Dermis microvascular lymphatic vessel endothelial cell (primary cell): Measurements from ENCODE around the gene EOMES. TPM values are rescaled to one million over a fixed set of nuclear protein-coding genes. Genes with fewer than 3 reads are reported as not detected.

Experiments
- DNase-seq, 2 donors: peaks; one replicate each; pipeline versions ENCODE4 v3.0.0 to v3.0.0-alpha.2; 2010; ENCODE audit warnings: low read depth in 2 of 2
- total RNA-seq: library from RNA; depleted of rRNA; stranded (reverse); fragments of >200 nt; gene quantifications from 2 replicates; pipeline ENCODE4 v1.2.1, GENCODE V29; 2014

Gene EOMES
- total RNA-seq, 1 donor from 2014 or later: not detected

DNA sequence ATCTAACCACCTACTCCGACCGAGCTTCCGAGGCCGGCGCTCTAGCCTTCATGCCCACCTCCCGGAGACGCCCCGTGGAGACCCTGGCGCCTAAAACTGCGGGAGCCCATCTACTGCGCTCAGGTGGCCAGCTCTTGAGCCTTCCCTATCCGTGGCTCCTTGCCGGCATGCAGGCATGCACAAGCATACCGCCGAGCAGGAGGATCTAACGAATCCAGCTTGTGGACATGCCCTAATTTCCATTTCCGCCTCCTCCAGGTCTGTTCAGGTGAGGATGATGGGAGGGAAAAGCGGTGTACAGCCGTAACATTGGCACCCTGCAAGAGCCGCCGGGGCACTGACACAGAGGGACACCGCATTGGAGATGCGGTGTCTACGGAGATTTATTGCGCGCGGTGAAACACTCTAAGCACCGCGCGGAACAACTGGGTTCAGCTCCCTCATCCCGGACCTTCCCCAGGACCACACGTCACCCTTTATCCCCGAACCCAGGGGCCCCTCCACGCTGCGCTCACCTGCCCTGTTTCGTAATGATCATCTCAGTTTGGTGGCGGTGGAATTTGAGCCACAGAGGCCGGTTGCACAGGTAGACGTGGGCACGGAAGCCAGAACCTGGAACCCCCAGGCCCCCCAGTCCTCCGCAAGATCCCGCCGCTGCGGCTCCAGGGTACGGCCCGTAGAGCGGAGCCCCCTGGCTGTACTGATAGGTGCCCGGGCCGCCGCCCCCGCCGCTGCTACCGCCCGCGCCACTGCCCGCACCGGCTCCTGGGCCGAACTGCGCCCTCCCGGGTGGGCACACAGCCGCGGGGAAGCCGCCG lies 1.0 kb downstream of the EOMES start:
- DNase-seq: no peak

DNA sequence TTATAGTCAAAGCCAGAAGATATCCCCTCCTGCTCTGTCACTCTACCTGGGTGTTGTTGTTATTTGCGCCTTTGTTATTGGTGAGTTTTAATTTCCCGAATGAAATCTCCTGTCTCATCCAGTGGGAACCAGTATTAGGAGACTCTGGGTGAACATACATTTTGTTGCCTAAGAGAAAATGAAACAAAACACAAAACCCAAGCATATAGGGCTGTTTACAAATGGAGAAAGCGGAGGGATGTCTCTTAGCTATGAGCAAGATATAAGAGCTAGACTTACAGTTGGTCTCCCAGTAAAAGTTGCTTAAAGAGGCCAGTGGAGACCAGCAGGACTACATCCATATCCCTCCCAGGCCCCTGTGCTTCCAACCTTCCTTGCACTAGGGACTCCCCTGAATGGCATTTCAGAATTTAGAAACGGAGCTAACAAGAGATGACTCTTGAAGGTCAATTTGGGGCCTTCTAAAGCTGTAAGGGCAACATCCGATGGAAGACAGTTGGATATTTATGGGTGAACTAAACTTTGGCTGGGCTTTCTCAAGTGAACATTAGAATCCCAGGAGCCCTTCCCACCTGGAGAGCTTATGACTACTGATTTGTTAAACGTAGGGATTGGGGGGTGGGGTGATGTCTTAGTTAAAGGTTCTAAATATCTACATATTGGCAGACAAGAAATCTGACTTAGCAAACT lies 2.7 kb downstream of the EOMES start:
- DNase-seq: no peak

DNA sequence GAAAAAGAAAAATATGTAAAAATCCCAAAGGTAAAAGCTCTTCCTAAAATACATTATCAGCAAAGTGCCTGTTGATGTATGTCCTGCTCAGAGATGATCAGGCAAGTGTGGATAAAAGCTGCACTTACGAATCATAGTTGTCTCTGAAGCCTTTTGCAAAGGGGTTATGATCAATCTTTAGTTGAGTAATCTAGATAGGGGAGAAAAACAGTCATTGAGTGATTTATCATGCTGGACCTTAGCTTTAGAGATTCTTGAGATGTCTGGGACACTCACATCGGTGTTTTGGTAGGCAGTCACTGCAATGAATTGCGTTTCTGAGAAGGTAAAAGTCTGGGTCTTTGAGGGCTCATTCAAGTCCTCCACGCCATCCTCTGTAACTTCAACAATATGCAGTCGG lies 3.7 kb downstream of the EOMES start:
- no peak for DNase-seq

DNA sequence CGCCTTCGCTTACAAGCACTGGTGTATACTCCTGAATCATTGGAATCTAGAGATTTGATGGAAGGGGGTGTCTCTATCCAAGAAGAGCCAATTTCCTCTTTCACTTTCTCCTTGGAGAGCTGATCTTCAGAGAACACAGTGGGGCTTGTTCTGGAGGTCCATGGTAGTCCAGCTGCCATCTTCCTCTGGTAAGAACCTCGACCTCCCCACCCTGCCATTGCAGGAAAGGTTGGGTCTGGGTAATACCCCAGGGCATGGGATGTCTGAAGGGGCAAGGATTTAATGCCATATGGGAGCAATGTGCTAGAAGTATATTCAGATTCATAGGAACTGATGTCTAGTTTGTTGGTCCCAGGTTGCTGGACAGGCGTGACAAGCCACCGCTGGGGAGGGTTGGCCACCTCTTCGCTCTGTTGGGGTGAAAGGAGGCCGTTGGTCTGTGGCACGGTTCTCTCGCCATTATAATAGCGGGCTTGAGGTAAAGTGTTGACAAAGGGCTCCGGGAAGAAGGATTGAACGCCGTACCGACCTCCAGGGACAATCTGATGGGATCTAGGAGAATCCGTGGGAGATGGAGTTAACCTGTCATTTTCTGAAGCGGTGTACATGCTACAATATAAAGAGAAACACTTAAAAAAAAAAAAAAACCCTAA lies 4.8 kb downstream of the EOMES start:
- no peak for DNase-seq

DNA sequence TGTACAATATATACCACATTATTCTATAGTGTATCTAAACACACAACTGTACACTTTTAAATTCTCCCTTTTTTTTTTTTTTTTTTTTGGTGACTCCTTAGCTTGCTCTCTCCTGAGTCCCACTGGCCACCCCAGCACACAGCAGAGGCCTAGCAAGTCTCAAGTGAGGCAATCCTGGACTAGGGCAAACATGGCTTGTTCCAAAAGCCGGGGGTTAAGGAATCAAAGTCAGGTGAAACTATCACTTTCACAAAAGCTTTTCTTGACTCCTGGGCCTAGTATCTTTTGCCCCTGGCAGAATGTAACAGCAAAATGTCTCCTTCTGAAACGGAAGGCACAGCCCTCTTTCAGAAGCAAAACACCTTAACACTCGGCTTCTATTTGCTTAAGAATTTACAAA lies 5.8 kb downstream of the EOMES start:
- DNase-seq: no peak

DNA sequence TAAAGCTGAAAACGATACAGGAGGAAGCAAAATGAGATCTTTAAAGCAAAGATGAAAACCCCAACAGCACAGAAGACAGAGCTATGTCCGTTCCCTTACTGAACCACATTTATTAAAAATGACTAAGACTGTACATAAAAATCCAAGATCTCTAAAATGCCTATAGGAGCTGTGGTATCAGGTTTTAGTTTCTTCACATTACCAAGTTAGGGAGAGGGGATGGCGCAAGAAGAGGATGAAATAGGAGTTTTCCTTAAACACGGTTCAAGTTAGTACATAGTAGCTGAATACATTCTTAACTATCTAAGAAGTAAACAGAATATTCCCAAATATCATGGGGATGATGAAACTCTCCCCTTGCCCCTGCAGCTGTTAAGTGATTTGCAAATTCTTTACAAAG lies 6.3 kb downstream of the EOMES start:
- no peak for DNase-seq

DNA sequence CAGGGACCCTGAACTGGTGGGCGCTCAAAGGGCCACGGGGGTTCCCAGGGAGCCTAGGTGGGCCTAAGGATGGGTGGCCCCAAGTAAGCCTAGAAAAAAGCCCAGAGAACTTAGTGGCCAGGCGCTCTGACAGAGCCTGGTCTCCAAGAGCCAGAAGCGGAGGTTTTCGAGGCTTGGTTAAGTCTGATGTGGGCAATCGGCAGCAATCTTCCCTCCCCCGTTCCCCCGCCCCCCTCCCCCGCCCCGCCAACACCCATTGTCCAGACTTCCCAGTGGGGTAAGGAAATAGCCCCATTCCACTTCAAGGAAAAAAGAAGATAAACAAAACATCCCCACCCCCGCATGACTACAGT lies 6.7 kb downstream of the EOMES start:
- DNase-seq: no peak

DNA sequence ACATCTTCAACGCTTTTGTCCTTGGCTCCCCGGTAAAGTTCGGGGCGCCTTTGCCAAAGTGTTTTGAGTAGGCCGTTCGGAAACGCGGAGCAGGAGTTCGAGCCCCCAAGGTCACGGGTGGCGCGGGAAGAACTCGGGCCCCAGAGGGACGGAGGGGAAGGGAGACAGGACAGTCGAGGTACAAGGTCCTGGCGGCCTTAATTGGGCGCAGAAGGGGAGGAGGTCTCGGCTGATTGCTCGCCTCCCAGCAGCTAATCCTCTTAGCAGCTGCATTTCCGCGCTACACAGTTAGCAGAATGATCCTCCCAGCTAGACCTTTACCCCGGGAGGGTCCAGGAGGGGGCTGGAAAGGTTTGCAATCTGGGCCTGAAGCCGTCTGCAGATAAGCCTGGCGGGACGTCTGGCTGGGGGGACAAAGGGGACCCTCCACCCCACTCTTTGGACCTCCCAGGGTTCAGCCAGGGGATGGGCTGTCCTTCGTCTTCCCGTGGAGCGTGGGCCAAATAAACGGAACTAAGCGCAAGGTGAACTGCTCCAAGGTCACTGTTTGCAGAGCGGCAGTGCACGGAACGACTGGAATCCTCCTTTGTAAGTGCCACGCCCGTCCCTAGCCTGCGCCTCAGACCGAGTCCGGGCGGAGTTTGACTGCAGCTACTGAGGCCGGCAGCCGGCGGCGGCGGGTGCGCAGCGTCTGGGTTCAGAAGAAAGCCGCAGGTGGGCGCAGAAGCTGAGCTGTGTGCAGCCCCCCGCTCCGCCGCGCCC lies 7.2 kb downstream of the EOMES start:
- DNase-seq: no peak

DNA sequence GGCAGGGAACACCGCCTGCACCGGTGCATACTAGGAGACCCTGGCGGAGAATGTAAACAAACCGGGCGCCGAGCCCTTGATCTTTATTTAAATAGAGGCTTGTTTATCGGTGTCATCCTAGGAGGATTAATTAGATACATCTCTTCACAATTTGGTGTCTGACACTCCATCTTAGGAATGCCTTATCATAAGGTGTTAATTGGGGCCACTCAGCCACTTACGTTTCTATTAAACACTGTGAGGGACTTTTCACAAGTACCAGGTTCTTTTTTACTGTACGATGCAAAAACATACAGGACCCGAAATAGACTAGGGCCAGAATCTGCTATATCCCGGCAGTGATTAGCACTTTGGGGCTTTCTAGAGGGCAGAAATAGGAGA lies 8.0 kb downstream of the EOMES start:
- no peak for DNase-seq

DNA sequence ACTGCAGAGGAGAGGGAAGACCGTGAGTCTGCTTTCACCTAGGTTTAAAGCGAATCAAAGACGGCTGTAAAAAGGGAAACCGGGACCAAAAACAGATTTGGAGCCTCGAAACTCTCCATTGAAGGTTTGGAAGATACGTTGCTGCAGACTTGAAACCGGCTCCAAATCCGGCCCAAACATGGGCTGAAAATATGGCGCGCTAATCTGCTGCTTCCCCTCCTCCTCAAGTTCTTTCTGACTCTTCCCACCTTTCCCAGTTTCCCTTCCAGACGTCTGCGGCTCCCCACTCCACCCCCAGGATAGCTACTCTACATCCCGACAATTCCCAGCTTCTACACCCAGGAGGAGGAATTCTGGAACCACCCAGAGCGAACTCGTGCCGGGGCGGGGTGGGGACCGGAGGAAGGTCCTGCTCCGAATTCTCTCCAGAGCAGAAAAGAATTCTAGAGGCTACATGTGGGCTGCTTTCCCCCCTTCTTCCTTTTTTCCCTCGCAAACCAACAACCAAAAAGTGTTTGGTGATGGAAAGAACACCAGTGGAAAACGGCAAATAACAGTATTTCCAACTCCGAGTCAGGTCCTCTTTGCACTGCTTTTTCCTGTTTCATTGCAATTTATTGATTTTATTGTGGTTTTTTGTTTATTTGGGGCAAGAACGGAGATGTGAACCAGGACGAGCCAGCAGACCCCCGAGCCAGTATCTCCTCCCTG lies 8.5 kb downstream of the EOMES start:
- DNase-seq: no peak

DNA sequence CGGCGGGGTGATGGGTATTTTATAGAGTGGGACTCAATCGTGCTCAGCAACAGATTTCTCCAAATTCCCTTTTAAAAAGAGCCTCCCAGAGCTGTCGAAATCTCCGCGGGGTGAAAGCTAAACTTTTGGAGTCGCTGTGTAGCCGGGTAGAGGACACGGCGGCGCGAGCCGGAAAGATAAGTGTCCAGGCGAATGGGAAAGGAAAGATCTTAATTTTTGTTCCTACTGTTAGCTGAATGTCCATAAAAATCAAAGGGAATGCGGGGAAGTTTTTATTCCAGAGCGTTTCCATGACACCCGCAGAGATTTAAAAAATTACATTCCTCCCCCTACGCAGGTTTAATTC lies 9.1 kb downstream of the EOMES start:
- DNase-seq: no peak

DNA sequence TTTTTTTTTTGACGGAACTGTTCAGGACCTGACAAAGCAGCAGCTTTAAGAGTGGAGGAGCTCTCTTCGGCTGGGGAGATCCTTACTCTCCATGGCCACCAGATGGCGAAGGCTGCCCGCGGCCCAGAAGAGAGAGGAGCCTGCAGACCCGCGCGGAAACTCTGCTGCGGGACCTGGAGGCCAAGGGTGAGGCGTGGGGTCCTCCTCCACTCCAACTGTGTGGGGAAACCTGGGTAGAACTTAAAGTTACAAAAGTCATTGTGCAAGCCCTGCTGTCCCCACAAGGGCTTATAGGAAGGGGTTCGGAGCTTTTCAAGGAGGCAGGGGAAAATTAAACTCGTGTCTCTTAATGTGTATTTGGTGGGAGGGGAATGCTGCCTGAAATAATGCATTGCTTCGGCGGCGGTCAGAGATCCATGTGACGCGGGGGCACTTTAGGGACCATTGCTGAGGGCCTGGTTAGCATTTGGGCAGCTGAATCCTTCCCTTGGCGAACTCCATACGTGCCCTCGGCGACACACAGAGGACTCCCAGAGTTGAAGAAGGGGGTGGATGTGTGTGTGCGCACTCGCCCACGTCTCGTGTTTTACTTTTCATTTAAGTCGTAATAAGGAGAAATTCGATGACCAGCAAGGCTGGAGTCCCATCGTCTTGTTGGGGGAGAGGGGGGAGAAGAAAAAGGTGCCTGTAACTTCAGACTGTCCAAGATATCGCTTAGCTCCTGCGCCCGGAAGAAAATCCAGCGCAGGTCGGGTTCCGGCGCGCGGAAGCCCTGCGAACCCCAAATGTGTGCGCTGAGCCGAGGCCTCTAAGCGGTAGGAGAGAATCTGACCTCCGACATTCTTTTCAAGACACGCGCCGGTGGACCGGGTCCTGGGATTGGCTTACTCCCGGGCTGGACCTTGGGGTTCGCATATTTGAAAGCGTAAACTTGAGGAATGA lies 9.7 kb downstream of the EOMES start:
- DNase-seq: peak; percentile 38 to 80

DNA sequence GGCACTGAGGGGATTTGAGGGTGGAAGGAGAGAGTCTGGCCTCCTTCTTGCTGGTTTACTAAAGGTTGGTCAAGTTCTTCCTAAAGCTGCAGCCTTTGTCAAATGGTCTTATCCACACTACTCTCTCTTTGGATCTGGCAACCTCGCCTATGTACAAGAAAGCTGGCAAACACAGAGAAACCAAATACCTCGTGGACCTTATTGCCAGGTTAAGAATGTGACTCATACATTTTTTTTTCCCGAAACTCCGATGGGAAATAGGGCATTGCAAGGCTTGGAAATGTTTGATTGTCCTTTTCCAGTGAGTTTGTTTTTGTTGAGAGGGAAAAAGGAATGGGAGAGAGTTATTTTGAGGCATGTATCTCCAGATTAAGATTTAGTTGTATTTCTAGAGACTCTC lies 13.9 kb downstream of the EOMES start:
- no peak for DNase-seq

DNA sequence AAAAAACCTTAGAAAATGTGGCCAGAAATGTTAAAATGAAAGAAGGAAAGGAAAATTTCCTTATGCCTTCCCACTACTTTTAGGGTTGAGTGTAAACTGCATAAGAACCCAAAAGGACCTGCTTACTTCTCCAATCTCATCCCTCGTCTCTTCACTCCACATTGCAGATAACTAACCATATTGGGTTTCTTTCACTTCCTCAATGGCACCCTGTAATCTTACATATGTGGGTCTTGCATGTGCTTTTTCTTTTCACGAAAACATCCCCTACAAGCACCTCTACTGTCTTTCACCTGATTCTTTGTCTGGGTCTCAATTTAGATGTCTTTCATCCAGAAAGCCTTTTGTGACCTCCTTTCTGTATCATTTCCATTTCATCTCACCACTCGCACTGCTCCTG lies 23.1 kb downstream of the EOMES start:
- no peak for DNase-seq

DNA sequence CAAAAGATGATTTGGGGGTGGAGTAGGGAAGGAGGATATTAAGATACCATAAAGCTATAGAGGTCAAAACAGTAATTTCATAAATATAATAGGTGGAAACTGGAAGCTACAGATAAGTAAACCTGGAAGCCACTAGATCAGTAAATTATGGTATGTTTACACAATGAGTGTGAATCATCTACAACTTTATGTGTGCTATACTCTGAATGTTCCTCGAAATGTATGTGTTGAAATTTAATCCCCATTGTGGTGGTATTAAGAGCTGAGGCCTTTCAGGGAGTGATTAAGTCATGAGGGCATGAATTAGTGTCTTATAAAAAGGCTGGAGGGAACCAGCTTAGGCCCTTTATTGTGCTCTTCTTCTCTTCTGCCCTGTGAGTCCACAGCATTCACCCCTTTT lies 25.2 kb downstream of the EOMES start:
- DNase-seq: peak in 1 of 2 donors; percentile 49

DNA sequence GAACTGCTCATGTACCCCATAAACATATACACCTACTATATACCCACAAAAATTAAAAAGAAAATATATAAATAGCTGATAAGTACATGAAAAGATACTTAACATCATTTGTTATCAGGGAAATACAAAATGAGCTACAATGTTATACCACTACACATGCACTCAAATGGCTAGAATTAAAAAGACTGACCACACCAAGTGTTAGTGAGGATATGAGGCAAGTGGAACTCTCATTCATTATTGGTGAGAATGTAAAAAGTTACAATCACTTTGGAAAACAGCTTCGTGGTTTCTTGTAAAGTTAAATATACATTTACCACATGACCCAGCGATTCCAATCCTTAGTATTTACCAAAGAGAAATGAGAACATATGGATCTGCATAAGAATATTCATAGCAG lies 26.5 kb downstream of the EOMES start:
- no peak for DNase-seq

DNA sequence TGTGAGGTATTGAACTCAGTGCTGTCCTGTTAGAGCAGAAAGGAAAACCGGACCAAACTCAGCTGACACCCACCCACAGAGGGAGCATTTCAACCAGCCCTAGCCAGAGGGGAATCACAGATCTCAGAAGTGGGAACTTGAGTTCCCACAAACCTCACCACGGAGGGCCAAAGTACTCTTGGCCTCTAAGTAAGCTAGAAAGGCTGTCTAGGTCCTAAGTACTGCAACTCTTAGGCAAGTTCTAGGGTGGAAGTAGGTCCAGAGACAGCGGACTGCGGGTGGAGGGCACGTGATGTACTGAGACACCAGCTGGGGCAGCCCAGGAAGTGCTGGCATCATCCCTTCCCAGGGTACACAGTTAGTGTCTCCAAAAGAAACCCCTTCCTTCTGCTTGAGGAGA lies 34.1 kb downstream of the EOMES start:
- DNase-seq: no peak

DNA sequence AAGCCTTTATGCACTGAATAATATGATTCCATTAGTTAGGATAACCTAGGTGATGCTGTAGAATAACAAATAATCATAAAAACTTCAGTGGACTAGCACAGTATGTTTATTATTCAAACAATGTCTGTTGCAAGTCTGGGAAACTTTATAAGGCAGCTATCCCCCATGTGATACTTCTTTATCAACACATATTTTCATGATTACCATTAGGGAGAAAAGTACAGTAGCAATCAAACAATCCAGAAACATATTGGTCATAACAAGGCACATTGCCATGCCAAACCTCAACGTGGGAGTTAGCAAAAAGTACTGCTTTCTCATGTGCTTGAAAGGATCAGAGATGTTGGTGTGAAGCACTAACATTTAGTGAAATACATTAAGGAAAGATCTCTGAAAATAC lies 35.5 kb downstream of the EOMES start:
- DNase-seq: no peak

DNA sequence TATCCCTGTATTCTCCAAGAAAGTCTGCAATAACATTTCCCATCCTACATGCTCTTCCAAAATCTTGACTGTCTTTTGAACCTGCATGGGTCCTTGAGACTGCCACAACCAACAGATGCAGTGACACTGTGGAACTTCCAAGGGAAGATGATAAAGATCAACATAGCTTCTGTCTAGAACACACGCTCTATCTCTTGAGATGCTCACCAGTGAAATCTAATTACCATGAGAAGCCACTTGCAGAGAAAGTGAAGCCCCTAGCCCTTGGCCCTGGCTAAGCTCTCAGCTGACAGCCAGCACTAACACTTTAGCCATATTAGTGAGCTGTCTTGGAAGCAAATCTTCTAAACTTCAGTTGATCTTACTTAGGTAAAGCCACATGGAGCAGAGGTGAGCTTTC lies 36.6 kb downstream of the EOMES start:
- DNase-seq: no peak

DNA sequence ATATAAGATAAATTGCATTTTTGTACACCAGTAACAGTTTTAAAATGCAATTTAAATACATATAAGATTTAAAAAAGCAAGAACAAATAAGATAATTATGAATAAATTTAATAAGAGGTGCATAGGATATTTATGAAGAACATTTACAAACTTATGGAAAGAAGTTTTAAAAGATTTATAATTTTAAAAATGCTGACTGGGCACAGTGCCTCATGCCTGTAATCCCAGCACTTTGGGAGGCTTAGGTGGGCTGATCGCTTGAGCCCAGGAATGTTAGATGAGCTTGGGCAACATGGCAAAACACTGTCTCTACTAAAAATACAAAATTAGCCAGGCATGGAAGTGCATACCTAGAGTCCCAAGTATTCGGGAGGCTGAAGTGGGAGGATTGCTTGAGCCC lies 37.8 kb downstream of the EOMES start:
- DNase-seq: no peak
